Measurements from ENCODE around the gene CASQ2. TPM values are rescaled to one million over a fixed set of nuclear protein-coding genes. Genes with fewer than 3 reads are reported as not detected.

Gene CASQ2
- total RNA-seq, 1 donor from 2014 or later, result not detected

DNA sequence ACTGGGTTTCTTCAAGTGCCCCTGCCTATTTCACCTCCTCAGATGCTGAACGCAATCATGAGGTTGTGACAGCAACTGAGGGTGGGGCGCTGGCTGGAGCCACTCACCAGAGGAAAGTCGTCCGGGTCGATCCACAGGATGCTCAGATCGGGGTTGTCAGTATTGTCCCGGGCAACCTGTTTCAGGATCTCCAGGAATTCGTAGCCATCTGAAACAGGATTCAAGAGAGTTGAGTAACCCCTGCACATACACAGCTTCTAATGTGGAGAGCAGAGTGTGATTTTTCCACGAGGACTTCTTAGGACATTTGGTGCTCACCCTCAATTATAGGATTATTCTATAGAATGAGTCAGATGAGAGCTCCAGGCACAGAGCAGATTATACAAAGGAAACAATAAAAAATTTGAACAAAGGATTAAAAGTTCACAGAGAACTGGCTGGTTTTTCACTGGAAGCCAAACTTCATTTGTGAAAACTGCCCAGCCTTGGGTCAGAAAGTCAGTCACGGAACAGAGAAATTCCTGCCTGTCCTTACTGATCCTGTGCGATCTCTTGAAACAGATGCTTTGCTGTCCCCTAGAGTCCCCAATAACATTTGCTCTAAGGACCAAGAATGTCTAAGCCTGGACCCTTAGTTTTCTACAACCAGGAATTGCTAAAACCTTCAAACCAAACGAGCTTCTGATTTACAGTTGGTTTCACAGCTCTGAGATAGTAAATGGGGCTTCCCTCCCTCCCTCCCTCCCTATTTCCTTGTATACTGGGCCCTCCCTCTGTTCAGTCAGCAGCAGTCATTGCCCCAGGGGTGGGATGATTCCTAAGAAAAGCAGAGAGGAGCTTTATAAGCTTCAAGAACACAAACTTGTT is 63.2 kb downstream of the CASQ2 start:
- H3K9ac ChIP-seq, result no peak overlapping the region
- Mint-ChIP-seq H3K9me3 (no peaks in the 10 kb centered on the region), H3K4me1 (peaks cover 16% of the 10 kb centered on the region), H3K36me3 (no peaks in the 10 kb centered on the region), H3K27ac (no peak overlapping the region), H3K4me3 (no peak overlapping the region), H3K27me3 (ENCODE audit: insufficient read depth, low read depth) (peaks cover 4% of the 10 kb centered on the region)
- no peaks in the 10 kb centered on the region for H4K20me1 ChIP-seq (ENCODE audit: low read depth)
- H3K4me1 ChIP-seq, result peaks cover 22% of the 10 kb centered on the region
- no peaks in the 10 kb centered on the region for H3K27me3 ChIP-seq
- no peaks in the 10 kb centered on the region for H3K79me2 ChIP-seq (ENCODE audit: low read depth)
- TF ChIP-seq EZH2phosphoT487 (IDR thresholded peaks at IDR 0.05) (no peak), EZH2 (IDR thresholded peaks at IDR 0.05) (no peak), CTCF (IDR thresholded peaks at IDR 0.05) (no peak)
- peak overlapping the region; percentile 74 for H3K27ac ChIP-seq
- no peak overlapping the region for H2AFZ ChIP-seq (replicated peaks)
- peak; percentile 16 for DNase-seq (ENCODE audit: low spot score)
- H3F3A ChIP-seq (ENCODE audit: low read depth), result peaks cover 29% of the 10 kb centered on the region
- H3K4me2 ChIP-seq, result no peak overlapping the region
- no peaks in the 10 kb centered on the region for H3K36me3 ChIP-seq
- H3K4me3 ChIP-seq, result no peak overlapping the region
- H3K9me3 ChIP-seq (ENCODE audit: low read depth), result no peaks in the 10 kb centered on the region

DNA sequence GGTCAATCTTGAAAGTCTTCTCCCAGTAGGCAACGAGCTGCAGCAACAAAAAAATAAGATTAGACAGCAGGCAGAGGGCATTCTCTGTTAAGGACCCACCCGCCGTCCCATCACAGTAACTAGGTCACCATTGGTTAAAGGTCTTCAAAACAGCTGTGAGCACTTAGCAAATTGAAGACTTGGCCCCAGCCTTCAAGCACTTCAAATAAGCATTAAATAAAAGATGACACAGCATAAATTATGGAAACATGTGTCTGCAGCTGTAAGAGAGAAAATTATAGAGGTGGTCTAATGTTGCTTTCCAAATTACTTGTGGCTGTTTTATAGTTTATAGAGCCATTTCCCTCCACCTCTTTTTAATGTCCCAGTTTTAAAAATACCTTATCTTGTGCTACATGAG is 65.6 kb downstream of the CASQ2 start:
- Histone ChIP-seq H3K4me2 (no peak overlapping the region), H3K4me3 (no peak overlapping the region), H3F3A (ENCODE audit: low read depth) (peaks cover 29% of the 10 kb centered on the region), H3K27ac (no peak overlapping the region), H3K9me3 (ENCODE audit: low read depth) (no peaks in the 10 kb centered on the region), H3K79me2 (ENCODE audit: low read depth) (no peaks in the 10 kb centered on the region), H4K20me1 (ENCODE audit: low read depth) (no peaks in the 10 kb centered on the region), H3K4me1 (peaks cover 22% of the 10 kb centered on the region), H3K36me3 (no peaks in the 10 kb centered on the region), H3K27me3 (no peaks in the 10 kb centered on the region), H3K9ac (no peak overlapping the region), H2AFZ (replicated peaks) (no peak overlapping the region)
- Mint-ChIP-seq H3K9me3 (no peaks in the 10 kb centered on the region), H3K4me1 (peaks cover 16% of the 10 kb centered on the region), H3K27me3 (ENCODE audit: insufficient read depth, low read depth) (peaks cover 4% of the 10 kb centered on the region), H3K4me3 (no peak overlapping the region), H3K36me3 (no peaks in the 10 kb centered on the region), H3K27ac (no peak overlapping the region)
- TF ChIP-seq EZH2phosphoT487 (IDR thresholded peaks at IDR 0.05) (no peak), EZH2 (IDR thresholded peaks at IDR 0.05) (no peak), CTCF (IDR thresholded peaks at IDR 0.05) (no peak)
- DNase-seq (ENCODE audit: low spot score), result no peak

GRCh38 chr1:115701090-115701489 is 67.4 kb downstream of the CASQ2 start:
- Histone ChIP-seq H3K27ac (no peak overlapping the region), H2AFZ (replicated peaks) (no peak overlapping the region), H3K27me3 (no peaks in the 10 kb centered on the region), H3K9ac (no peak overlapping the region), H4K20me1 (ENCODE audit: low read depth) (no peaks in the 10 kb centered on the region), H3K9me3 (ENCODE audit: low read depth) (no peaks in the 10 kb centered on the region), H3K4me3 (no peak overlapping the region), H3K79me2 (ENCODE audit: low read depth) (no peaks in the 10 kb centered on the region), H3F3A (ENCODE audit: low read depth) (peaks cover 11% of the 10 kb centered on the region), H3K4me1 (peaks cover 20% of the 10 kb centered on the region), H3K36me3 (no peaks in the 10 kb centered on the region), H3K4me2 (no peak overlapping the region)
- no peak for TF ChIP-seq EZH2 (IDR thresholded peaks at IDR 0.05)
- no peak for TF ChIP-seq CTCF (IDR thresholded peaks at IDR 0.05)
- H3K27me3 Mint-ChIP-seq (ENCODE audit: insufficient read depth, low read depth), result peaks cover 4% of the 10 kb centered on the region
- peaks cover 11% of the 10 kb centered on the region for H3K4me1 Mint-ChIP-seq
- H3K9me3 Mint-ChIP-seq, result no peaks in the 10 kb centered on the region
- H3K4me3 Mint-ChIP-seq, result no peak overlapping the region
- H3K27ac Mint-ChIP-seq, result no peak overlapping the region
- DNase-seq (ENCODE audit: low spot score), result no peak
- no peaks in the 10 kb centered on the region for H3K36me3 Mint-ChIP-seq
